NCI-H82 treated with DMSO at 0.1 percent for 48 hours (cell line): ENCODE results near the gene MECP2.

Source experiments
- DNase-seq: peaks from one replicate; lab custom pipeline; 2025; ENCODE audit not compliant: unreplicated experiment; lab: John Stamatoyannopoulos, UW

The MECP2 gene

GRCh38 chrX:154019061-154019621 is 78.4 kb downstream of the MECP2 start:
- no peak for DNase-seq

- DNase-seq, result no peak
Measured at GRCh38 chrX:154018518-154019060, 78.9 kb downstream of the MECP2 start.

GRCh38 chrX:154017766-154018517 is 79.6 kb downstream of the MECP2 start:
- DNase-seq, result no peak

GRCh38 chrX:154016366-154017076 is 81.0 kb downstream of the MECP2 start:
- no peak for DNase-seq

GRCh38 chrX:154015581-154016264 is 81.8 kb downstream of the MECP2 start:
- no peak for DNase-seq

GRCh38 chrX:154014429-154015380 is 82.8 kb downstream of the MECP2 start:
- DNase-seq, result no peak

GRCh38 chrX:154013614-154014360 is 83.7 kb downstream of the MECP2 start:
- peak; percentile 8 for DNase-seq

GRCh38 chrX:154013001-154013421 is 84.5 kb downstream of the MECP2 start:
- DNase-seq, result no peak

- DNase-seq, result no peak
Measured at GRCh38 chrX:154012336-154012991, 85.1 kb downstream of the MECP2 start.

GRCh38 chrX:154011376-154012335 is 85.9 kb downstream of the MECP2 start:
- DNase-seq, result no peak

- no peak for DNase-seq
Measured at GRCh38 chrX:154010330-154011087, 87.0 kb downstream of the MECP2 start.

GRCh38 chrX:154008521-154008920 is 89.0 kb downstream of the MECP2 start:
- no peak for DNase-seq

GRCh38 chrX:154006947-154007346 is 90.6 kb downstream of the MECP2 start:
- DNase-seq, result no peak

- DNase-seq, result no peak
Measured at GRCh38 chrX:154004315-154004714, 93.2 kb downstream of the MECP2 start.

GRCh38 chrX:154002215-154002719 is 95.2 kb downstream of the MECP2 start:
- no peak for DNase-seq

GRCh38 chrX:154000051-154000450 is 97.5 kb downstream of the MECP2 start:
- DNase-seq, result no peak
